ENCODE results near the gene BRSK1.

DNA sequence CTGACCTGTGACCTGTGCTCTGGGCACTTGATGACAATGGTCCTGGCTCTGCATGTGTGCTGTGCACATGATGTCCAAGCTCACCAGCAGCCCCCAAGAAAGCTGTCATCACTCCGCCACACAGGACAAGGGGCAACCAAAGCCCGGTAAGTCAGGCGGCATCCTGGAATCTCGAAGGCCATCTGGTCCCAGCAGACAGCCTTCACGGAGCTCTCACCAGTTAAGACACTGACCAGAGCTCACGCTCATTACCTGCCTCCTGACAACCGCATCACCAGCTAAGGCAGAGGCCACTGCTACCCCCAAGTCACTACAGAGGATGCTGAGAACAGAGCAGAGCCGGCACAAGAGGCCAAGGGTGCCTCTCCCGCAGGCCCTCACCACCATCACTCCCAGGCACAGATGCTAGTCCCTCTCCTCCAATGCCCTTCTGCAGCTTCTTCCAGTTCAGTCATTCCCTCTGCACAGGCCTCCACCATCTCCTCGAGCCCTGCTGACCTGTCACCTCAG is 35.6 kb upstream of the BRSK1 start:
- TF ChIP-seq GATA2 (IDR thresholded peaks at IDR 0.05; ENCODE audit: low read depth, low read length) (no peak), GATA3 (IDR thresholded peaks at IDR 0.05; ENCODE audit: low read depth, low read length) (no peak)
